HG03039 (cell line): ENCODE results near the gene ADM5.

Experiments used
- ATAC-seq: cut with Tn5 transposase; IDR thresholded peaks from one replicate; pipeline ENCODE4 v1.9.1; 2021; ENCODE audit warnings: mild to moderate bottlenecking, moderate library complexity; ENCODE audit not compliant: unreplicated experiment

The ADM5 gene

DNA sequence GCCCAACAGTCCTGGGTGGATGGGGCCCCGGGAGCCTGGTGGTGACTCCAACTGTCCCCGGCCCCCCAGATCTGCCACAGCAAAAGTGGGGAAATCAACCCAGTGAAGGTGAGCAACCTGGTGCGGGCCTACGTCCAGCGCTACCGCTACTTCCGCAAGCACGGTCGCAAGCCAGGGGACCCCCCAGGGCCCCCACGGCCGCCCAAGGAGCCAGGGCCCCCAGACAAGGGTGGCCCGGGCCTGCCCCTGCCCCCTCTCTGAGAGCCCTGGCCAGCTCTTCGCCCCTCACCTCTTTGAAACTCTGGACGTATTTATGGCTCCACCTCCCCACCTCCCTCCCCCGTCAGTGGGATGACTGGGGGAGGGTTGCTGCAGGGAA, 31.3 kb upstream of the ADM5 start:
- ATAC-seq = no peak

DNA sequence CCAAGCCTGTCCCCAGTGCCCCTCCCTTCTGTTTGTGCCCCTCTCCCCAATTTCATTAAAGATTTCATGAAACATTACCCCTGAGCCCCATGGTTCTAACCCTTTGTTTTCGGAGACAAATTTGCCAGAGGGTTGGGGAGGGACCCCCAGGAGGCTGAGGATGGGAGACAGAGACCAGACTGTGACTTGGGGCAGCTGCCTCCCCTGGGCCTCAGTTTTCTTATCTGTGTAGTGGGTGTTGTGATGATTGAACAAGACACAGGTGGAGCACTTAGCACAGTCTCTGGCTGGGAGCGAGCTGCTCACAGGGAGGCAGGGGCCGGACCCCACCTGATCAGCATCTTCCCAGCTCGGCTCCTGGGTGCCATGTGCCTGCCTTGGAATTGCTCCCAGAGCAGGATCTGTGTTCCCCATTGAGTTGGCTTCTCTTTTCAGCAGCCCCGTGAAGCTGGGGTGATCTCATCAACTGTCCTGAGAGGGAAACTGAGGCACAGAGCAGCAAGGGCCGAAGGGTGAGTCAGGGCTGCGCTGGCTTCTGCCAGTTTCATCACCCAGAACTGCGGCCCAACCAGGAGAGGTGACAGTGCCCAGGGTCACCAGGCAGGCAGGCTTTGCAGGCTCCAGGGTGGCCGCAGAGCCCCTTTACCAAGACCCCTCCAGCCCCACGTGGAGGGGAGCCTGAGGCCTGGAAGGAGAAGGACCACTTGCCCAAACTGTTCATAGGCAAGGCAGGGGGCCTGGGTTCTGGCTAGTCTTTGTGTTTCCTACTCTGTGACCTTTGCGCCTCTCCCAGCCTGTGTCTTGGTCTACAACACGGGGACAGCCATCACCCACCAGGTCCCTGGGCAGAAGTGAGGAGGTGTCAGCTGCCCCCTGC, 30.6 kb upstream of the ADM5 start:
- no peak for ATAC-seq

DNA sequence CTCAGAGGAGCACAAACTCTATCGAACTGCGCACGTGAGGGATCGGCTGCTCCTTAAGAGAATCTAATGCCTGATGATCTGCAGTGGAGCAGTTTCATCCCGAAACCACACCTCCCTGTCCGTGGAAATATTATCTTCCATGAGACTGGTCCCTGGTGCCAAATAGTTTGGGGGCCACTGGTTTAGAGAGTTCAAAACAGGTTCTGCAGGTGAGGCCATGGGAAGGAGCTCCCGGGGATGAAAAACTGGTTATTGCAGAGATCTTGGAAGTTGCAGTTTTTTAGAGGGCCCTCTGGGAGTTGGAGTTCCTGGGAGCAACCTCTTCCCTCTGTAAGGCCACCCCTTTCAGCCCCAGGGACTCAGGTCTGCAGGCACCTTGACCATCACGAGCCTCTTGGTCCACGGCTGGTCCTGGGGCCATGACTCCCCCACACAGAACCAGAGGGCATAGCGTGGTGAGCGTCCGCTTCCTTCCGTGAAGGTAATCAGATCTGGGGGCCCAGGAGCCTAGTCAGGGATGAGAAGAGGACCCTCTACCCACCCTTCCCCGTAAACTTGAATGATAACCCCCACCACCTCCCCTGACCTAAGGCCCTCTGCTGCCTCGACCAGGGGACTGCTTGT, 28.9 kb upstream of the ADM5 start:
- ATAC-seq = no peak

- no peak for ATAC-seq
Measured at GRCh38 chr19:49662011-49662410, 27.4 kb upstream of the ADM5 start.

GRCh38 chr19:49663224-49663623, 26.2 kb upstream of the ADM5 start:
- ATAC-seq = no peak

DNA sequence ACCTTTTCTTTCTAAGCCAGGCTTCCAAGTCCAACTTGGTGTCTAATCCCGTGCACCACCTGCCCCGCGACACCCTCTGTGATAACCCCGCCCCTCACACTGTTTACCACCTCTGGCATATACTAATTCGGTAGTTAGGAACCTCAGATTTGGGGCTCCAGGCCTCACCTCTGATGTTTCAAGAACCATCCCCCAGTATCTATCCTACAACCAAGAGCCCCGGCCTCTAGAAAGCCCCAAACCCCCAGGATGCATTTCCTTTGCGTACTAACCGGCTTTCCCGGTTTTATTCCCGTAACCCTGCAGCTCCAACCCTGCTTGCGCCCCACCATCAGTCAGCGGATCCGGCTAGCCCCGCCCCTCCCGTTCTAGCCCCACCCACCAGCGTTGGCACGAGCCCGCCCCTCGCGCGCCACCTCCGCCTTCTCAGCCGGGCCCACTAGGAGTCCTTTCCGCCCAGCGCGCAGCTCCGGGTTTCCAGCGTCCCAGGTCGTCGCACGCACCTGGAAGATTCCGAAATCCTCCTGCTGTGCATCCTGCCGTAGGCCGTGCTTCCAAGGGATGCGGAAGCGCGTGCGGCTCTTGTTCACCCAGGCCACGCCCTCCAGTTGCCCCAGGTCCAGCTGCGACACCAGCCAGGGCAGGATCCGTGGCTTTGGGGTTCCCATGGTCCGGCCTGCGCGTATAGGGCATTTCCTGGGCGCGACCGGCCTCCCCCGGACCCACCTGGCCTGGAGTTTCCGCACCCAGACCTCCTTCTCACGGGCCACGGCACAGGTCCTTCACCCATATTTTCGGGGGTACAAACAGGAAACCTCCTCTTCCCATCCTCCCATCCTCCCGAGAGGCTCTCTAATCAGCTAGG, 25.0 kb upstream of the ADM5 start:
- no peak for ATAC-seq

- ATAC-seq = no peak
Measured at GRCh38 chr19:49665036-49665350, 24.4 kb upstream of the ADM5 start.

GRCh38 chr19:49665351-49666119, 23.9 kb upstream of the ADM5 start, which contains the start of the genes BCL2L12 and IRF3:
Gene BCL2L12 (plus strand): TSS chr19:49665933. CDS start chr19:49666693, 760 bp downstream.
Gene IRF3 (minus strand): TSS chr19:49665857. CDS start chr19:49664838, 1,019 bp downstream.
- peak; percentile 86 for ATAC-seq

DNA sequence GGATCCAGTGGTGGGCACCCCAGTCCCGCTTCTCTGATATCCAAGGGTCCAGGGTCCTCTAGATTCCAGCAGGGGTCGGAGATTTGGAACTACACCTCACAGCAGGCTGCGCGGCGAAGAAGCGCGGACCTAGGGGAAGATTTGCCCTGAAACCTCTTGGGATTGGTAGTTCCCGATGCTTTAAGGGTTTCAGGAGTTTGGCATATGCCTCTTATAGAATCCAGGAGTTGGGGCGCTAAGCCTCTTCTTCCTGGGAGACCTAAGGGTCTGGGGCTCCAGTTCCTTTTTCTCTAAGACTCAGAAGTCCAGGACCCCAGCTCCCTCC, 23.3 kb upstream of the ADM5 start:
- ATAC-seq = no peak

GRCh38 chr19:49667473-49667872, 21.9 kb upstream of the ADM5 start:
- ATAC-seq = no peak

- ATAC-seq = no peak
Measured at GRCh38 chr19:49669516-49669915, 19.9 kb upstream of the ADM5 start.

DNA sequence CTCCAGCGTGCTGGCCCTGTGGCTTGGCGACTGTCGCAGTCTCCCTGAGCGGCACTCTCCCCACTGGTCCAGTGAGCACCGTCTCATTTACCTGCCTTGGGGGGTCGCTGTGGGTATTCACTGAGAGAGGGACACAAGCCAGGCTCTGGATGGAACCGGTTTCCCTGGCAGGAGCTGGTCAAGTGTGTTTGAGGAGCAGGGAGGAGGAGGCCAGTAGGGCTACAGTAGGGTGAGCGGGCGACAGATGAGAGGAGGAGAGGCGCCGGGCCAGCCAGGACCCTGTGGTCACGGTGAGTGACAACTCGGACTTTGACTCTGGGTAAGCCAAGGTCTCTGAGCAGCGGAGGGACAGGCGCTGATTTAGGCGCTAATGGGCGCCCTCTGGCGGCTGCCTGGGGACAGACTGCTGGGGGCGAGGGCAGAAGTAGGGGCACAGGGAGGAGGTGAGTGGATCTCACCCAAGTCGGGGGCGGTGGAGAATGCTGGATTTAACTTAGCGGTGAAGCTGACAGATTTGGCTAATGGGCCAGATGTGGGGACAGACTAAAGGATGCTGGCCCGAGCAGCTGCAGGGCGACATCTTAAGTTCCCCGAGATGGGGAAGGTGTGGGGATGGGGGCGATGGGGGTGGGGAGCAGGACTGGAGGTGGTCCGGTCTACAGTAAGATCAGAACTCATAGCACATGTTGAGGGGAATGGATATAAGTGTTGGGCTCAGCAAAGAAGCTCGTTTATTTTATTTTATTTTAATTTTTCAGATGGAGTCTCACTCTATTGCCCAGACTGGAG, 17.1 kb upstream of the ADM5 start:
- no peak for ATAC-seq

DNA sequence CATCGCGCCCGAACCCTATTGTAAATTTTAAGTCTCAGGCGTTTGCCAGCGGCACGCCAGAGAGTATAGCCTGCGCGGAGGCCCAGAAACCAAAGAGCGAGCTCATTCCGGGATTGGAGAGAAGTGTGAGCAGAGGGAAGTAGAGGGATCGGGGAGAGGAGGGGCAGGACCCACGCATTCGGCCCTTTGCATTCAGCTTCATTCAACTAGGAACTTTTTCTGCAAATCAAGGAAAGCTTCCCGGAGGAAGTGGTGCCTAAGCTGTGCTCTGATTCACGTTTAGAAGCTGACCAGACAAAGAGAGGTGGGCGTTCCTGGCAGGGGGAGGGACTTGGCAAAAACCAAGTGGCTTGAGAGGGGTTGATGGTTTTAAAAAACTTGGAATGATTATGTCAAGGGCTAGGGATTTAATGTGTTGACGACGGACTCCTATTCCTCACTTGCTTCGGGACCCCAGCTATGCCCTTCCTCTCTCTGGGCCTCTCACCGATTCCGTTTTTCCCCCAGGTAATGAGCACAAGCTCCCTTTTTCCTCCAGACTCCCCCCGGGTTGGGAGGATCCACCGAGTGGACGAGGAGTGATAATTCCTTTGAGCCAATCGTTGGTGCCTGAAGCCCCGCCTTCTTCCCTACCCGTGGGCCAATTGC, 13.1 kb upstream of the ADM5 start:
- peak; percentile 6 for ATAC-seq

- peak; percentile 62 for ATAC-seq
Measured at GRCh38 chr19:49676784-49677230, 12.6 kb upstream of the ADM5 start.

GRCh38 chr19:49677231-49677900, 12.0 kb upstream of the ADM5 start, which contains the start of gene PRMT1:
Gene PRMT1 (plus strand): TSS chr19:49677271. CDS start chr19:49677281, 10 bp downstream.
- no peak for ATAC-seq

GRCh38 chr19:49677901-49678674, 11.3 kb upstream of the ADM5 start:
- no peak for ATAC-seq

GRCh38 chr19:49678985-49679770, 10.2 kb upstream of the ADM5 start:
- no peak for ATAC-seq
